Nucleus accumbens (tissue), 56 donors: ENCODE results near the gene METTL21A.
A peak's percentile ranks its signal among the peaks of the same experiment; 100 is the strongest.

ENCODE experiments used
- DNase-seq, 56 donors: peaks; one replicate each; lab custom pipeline; 2025; lab: John Stamatoyannopoulos, UW

Gene METTL21A

GRCh38 chr2:207565736-207566500 lies 59.3 kb downstream of the METTL21A start:
- DNase-seq = peak in 5 of 56 donors; percentile 3 to 24 (median 16)
